GM21786 (cell line): ENCODE results near the gene MAGOHB.
"Not testable (repeated sequence)": the region's sequence is repeated elsewhere in the genome, so short reads cannot be mapped to it uniquely, and the experiment has no call there.

Source experiments
- ATAC-seq: cut with Tn5 transposase; IDR thresholded peaks from one replicate; pipeline ENCODE4 v1.9.1; 2021; ENCODE audit not compliant: unreplicated experiment

The MAGOHB gene

GRCh38 chr12:10613349-10614055 lies at the start of gene MAGOHB:
Gene MAGOHB (minus strand): TSS chr12:10613609. CDS start chr12:10613532, 77 bp downstream.
- peak; percentile 93 for ATAC-seq

DNA sequence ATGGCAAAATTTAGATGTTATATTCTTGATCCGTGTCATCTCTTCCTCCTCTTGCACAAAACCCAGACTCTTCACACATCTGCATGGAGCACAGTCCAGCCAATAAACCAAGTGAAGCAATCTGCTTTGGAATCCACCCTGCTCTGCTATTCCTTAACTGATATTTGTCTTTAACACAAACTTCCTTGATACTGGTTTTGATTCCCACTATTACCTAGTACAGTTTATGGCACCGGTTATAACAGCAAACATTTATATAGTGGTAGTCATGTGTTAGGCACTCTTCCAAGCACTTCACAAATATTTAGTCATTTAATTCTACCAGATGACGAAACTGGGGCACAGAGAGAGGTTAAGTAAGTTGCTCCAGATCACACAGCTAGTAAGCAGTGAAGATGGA lies 47.9 kb upstream of the MAGOHB start:
- no peak for ATAC-seq

DNA sequence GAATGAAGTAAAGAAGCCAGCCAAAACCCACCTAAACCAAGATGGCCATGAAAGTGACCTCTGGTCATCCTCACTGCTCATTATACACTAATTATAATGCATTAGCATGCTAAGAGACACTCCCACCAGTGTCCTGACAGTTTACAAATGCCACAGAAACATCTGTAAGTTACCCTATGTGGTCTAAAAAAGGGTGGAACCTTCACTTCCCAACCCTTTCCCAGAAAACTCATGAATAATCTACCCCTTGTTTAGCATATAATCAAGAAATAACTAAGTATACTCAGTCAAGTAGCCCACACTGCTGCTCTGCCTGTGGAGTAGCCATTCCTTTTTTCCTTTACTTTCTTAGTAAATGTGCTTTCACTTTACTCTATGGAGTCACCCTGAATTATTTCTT lies 40.6 kb upstream of the MAGOHB start:
- ATAC-seq: no peak

- ATAC-seq: no peak
These were observed 38.8 kb upstream of the MAGOHB start for GRCh38 chr12:10652192-10652591.

DNA sequence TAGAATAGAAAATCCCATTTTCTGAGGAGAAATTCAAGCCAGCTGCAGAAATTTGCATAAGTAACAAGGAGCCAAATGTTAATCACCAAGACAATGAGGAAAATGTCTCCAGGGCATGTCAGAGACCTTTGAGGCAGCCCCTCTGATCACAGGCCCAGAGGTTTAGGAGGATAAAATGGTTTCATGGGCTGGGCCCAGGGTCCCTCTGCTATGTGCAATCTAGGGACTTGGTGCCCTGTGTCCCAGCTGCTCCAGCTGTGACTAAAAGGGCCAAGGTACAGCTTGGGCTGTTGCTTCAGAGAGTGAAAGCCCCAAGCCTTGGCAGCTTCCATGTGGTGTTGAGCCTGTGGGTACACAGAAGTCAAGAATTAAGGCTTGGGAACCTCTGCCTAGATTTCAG lies 33.2 kb upstream of the MAGOHB start:
- ATAC-seq: not testable (repeated sequence)

- ATAC-seq: no peak
These were observed 32.5 kb upstream of the MAGOHB start for GRCh38 chr12:10645910-10646309.

GRCh38 chr12:10641735-10642500 lies 28.5 kb upstream of the MAGOHB start:
- no peak for ATAC-seq

DNA sequence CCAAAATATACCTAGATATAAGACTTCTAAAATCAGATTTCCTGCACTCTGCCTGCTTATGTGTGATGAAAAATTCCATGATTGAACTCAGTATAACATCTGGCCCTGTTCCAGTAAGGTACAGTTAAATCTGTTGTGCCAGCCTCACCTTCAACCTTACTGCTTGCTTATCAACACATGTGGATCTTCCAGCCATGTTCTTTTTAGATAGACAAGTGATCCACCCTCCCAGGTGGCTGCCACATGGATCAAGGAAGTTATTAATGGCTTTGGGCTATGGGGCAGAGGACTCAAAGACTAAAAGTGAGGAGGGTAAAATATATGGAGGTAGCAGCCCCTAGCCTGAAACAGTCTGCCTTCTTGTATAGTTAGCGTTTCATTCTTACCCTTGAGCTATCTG lies 25.3 kb upstream of the MAGOHB start:
- no peak for ATAC-seq

- no peak for ATAC-seq
These were observed 23.2 kb upstream of the MAGOHB start for GRCh38 chr12:10636611-10637010.

- no peak for ATAC-seq
These were observed 22.7 kb upstream of the MAGOHB start for GRCh38 chr12:10636124-10636523.

DNA sequence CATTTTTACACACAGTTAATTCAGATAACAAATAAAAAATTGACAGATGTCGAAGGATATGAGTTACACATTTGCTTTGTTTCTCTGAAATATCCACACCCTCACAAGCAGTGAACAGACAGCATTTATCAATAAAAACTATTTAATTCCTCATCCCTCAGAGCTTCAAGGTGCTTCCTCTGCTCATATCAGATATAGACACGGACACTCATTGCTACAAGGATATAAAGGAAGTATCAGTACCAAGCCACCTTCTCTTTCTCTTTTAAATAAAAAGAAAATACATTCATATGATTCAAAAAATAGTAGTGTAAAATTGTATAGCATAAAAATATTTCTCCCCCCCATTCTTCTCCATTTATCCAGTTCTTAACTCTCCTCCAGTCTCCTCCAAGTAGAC lies 21.9 kb upstream of the MAGOHB start:
- ATAC-seq: no peak

DNA sequence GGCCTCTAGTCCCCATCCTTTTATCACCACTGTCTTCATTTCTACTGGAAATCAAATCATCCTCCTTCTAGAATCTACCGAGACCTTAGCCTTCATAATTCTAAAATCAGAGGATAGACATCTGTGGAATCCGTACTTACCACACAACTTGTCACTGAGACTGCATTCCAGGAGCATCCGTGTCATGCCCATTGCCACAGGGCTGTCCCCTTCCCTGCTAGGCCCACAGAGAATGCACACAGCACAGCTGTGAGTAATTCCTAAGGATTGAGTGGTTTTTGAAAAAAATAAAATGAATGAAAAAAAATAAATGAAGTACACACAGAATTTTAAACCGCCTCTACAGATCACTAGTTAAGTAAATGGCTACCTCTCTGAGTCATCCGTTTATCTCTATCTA lies 21.0 kb upstream of the MAGOHB start:
- no peak for ATAC-seq

DNA sequence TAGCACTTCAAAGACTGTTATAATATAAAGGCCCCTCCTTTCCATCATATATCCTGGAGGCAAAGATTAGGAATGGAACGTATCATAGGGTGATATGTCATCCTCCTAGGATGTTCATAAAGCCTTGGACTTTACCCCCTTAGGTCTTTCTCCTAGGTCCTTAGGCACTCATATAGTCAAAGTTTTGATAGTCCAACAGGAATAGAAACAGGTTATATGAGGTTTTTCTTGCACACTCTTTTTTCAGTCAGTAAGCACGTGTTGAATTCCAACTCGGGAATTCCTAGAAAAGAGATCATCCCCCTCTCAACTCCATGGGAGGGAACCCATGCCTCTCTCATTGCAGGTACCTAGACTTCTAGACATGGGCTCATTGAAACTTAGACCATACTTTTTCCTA lies 20.1 kb upstream of the MAGOHB start:
- ATAC-seq: no peak

DNA sequence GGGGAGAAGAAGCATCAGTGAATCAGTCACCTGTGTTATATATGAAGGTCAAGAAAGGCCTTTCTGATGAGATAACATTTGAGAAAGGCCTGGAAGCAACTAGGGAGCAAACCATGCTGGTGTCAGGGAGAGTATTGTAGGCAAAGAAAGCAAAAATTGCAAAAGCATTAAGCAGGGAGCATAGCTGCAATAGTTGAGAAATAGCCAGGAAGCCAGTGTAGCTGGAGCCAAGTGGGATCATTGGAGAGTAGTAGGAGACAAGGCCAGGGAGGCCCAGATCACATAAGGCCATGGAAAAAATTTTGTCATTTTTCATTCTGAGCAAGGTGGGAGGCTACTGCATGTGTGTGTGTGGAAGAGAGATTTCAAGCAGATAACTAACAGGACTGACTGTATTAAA lies 18.8 kb upstream of the MAGOHB start:
- ATAC-seq: no peak

DNA sequence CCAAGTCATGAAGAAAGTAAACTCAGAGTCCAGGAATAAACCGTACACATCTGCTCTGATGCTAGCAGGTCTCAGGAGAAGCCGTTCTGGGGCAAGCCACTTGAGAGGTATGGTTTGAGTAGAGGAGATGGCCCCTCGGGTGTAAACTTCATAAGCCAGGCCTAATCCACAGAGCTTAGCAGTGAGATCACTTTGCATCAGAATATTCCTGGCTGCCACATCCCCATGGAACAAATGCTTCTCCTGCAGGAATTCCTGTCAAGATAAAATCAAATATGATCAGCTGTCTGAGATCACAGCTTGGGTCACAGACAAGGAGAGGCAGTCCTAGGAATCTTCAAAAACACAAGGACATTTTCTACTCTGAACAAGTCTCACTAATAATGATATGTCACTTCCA lies 11.2 kb upstream of the MAGOHB start:
- ATAC-seq: no peak

- ATAC-seq: no peak
These were observed 9.7 kb upstream of the MAGOHB start for GRCh38 chr12:10623131-10623530.

- ATAC-seq: no peak
These were observed 7.9 kb upstream of the MAGOHB start for GRCh38 chr12:10621278-10621677.

DNA sequence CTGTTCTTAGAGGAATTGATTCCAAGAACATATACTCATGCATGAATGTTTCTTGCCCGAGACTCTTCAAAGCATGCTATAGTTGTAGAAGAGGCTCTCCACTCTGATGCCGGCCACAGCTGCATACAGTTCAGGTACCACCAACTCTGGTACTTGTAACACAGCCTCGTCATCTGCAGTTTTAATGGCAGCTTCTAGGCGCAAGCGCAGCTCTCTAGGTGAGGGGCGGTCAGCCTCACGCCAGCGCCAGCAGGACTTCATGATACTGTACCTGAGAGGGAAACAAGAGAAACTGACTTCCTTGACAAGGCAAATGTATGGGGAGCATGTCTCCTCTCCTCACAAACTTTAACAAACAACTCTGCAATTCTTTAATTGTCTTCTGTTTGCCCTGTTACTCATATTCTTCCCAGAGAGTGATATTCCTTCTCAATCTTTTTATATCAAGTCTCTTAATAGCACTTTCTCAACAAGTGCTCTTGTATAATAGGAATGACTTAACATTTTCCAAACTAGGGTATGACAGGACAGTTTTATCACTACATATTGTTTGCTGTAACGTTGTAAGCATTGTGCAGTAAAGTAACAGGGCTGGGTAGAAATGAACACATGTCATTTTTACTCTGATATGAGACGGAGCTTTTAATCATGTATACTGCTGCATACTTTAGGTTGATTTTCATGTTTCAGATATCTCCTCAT lies 6.8 kb upstream of the MAGOHB start:
- ATAC-seq: no peak

DNA sequence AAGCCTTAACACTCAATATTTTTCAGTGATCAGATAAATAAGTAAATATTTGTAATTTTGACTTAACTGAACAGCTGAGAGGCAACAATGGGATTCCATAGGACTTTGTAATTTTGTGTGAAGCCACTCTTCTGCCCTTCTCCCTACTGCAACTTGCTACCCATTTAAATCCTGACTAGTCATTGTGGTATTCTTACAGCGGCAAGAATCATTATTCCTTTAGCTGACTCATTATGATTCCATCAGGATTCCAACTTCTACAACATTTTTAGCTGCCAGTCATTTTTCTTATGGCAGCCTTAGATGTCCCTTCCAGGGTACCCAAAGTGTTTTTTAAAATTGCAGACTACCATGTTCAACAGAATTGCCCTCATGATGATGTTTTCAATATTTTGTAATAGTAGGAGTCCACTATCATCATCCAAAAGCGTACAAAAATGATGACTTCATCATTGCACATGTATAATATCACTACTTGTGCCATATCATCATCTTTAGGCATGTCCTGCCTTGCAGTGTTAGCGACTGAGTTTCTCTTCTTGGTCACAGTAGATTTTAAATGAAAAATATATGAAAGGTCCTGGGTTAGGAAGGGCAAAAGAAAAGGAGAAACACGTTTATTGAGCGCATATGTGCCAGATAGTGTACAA lies 5.1 kb upstream of the MAGOHB start:
- no peak for ATAC-seq

DNA sequence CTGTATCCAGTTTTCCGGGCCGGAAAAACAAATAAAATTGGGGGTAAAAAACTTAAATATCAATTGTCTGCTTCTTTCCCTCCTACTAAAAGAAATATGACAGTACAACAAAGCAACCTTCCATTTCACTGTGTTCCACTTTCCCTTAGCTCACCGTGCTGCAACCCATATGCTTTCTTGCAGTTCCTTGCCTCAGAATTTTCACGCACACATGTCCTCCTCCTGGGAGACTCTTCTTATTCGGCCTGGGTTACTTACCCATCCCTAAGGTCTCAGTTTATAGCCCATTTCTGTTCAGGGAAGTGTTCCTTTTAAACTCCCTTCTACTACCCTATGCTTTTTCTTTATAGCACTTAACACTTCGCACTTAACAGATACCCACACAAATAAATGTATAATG lies 4.5 kb upstream of the MAGOHB start:
- ATAC-seq: no peak

- no peak for ATAC-seq
These were observed 2.1 kb upstream of the MAGOHB start for GRCh38 chr12:10615532-10615931.

DNA sequence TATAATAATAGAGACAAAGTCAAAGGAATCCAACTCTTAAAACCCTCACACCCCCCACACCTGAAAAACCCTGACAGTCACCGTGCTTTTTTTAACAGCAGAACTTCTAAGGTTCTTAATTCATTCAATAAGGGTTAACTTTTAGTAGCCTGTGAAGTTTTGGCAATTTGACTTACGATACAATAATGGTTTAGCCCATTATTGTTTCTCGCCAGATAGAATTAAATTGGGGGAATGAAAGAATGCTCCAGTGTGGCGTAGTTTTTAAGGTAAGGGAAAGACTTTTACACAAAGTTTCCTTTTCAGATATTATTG lies 604 bp upstream of the MAGOHB start:
- ATAC-seq: no peak
